RWPE1 (cell line): ENCODE data around the gene SLC27A4.

Experiments used
- CTCF ChIA-PET: fragments of 350-600 bp; sonication (Branson Sonifier 250); formaldehyde crosslinking; extraction: SDS; loops from one replicate; lab custom pipeline; 2021; lab: Yijun Ruan, JAX
- POLR2A ChIA-PET: fragments of 400-600 bp; formaldehyde crosslinking; extraction: SDS; loops from one replicate; lab custom pipeline; 2020; ENCODE audit warnings: antibody characterized with exemption; ENCODE audit not compliant: low non-redundant PET; lab: Yijun Ruan, JAX
- DNase-seq: peaks from one replicate; pipeline ENCODE4 v3.0.0; 2012; ENCODE audit warnings: low spot score
- H3K27ac ChIP-seq: fragments of 450-650 bp; 2 replicates; pipeline ENCODE4 v1.5.1; 2017
- TF ChIP-seq, protein P1 (sequence below): fragments of 450-650 bp; conservative IDR thresholded peaks from 2 replicates; pipeline ENCODE4 v1.5.1; 2017; ENCODE audit warnings: low read depth, mild to moderate bottlenecking

The SLC27A4 gene

DNA sequence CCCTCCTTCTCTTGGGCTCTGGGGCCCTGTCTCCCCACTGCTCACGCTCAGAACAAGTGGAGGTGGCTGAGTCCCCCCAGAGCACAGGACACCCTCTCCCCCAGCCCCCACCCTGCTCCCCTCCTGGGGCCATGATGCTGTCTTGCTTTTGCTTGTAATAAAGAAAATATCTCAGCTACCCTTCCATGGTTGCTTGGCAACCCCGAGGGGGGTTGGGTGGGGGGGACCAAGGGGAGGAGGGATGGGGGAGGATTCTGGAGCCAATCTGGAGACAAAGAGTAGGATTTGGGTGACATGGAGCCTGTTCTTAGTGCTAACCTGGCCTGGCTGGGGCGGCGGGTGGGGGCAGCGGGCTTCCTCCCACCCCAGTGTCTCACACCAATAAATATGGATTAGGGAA, 64.2 kb downstream of the SLC27A4 start:
- TF ChIP-seq, protein P1, sequence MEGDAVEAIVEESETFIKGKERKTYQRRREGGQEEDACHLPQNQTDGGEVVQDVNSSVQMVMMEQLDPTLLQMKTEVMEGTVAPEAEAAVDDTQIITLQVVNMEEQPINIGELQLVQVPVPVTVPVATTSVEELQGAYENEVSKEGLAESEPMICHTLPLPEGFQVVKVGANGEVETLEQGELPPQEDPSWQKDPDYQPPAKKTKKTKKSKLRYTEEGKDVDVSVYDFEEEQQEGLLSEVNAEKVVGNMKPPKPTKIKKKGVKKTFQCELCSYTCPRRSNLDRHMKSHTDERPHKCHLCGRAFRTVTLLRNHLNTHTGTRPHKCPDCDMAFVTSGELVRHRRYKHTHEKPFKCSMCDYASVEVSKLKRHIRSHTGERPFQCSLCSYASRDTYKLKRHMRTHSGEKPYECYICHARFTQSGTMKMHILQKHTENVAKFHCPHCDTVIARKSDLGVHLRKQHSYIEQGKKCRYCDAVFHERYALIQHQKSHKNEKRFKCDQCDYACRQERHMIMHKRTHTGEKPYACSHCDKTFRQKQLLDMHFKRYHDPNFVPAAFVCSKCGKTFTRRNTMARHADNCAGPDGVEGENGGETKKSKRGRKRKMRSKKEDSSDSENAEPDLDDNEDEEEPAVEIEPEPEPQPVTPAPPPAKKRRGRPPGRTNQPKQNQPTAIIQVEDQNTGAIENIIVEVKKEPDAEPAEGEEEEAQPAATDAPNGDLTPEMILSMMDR, result no peak
- ChIA-PET POLR2A (no interaction called here), CTCF (no interaction called here)
- no peak for DNase-seq
- no peak overlapping the region for H3K27ac ChIP-seq

DNA sequence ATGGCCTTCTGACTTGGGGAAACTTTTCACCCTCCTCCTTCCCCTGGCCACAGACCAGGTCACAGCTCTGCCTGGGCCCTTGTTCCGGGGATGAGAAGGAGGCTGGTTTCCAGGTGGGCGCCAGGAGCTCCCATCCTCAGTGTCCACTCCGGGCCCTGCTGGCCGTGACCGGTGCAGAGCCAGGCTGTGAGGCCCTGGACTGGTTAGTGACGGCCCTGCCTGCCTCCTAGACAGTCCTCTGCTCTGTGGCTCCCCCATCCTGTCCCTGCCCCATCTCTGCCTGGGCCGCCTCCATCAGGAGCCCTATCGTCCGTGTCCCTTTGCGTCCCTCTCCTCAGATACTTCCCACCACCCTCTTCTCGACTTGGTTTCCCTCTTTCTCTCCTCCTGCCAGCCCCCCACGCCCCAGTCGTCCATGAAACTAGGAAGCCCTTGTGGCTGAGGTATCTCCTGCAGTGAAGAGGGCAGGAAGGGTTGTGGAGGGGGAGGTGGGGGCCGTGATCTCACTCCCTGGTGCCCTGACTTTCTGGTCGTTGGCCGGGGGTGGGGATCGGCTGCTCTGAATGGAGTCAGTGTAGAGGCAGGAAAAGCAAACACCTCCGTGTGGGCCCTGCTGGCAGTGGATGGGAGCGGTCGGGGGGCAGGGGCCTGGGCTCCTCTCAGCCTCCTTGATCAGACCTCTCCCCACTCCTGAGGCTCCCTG, 64.9 kb downstream of the SLC27A4 start:
- CTCF ChIA-PET, result no interaction called here
- DNase-seq, result no peak
- POLR2A ChIA-PET, result no interaction called here
- H3K27ac ChIP-seq, result no peak overlapping the region
- TF ChIP-seq, protein P1, result no peak

DNA sequence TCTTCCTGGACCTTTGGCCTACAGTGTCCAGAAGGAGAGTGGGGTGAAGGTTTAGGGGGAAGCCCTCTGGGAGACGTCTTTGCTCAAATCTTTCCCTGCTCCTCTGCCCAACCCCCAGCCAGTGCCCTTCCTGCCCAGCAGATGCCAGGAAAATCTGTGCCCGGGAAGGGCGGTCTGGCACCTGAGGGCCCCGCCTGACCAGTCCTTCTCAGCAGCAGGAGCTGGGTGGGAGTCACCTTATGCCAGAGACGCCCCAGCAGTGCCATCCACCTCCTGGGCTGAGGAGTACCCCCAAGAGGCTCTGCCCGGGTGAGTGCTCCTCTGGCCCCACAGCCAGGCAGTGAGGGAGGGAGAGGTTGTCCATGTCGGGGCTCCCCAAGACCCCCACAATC, 65.4 kb downstream of the SLC27A4 start:
- no peak for DNase-seq
- TF ChIP-seq, protein P1, result no peak
- ChIA-PET CTCF (no interaction called here), POLR2A (no interaction called here)
- H3K27ac ChIP-seq, result no peak overlapping the region

DNA sequence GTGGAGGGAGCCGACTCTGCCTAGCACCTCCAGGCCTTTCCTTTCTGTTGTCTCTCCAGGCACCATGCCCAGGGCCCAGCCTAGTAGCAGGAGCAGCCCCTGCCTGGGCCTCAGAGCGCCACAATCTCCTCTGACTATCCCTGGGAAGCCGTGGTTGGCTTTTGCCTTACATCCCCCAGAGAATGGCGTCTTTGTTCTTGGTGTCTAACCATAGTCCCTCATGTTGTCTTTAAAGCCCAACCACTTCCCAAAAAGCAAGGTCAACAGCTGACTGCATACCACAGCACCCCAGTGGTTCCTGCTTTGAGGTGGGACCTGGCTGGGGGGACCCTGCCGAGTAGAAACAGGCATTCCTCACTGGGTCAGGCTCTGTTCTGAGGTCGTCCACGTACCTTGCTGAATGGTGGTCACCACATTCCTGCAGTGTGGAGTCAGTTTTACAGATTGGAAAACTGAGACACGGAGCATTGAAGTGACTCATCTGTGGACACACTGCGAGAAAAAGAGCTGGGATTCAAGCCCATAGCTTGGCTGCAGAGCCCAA, 66.6 kb downstream of the SLC27A4 start:
- TF ChIP-seq, protein P1, result no peak
- H3K27ac ChIP-seq, result no peak overlapping the region
- no peak for DNase-seq
- POLR2A ChIA-PET, result no interaction called here
- CTCF ChIA-PET, result interaction anchor here (1.3 kb wide), 1 partner anchor 13 kb away, joined by 5 read pairs; no protein-coding TSS in a partner anchor

DNA sequence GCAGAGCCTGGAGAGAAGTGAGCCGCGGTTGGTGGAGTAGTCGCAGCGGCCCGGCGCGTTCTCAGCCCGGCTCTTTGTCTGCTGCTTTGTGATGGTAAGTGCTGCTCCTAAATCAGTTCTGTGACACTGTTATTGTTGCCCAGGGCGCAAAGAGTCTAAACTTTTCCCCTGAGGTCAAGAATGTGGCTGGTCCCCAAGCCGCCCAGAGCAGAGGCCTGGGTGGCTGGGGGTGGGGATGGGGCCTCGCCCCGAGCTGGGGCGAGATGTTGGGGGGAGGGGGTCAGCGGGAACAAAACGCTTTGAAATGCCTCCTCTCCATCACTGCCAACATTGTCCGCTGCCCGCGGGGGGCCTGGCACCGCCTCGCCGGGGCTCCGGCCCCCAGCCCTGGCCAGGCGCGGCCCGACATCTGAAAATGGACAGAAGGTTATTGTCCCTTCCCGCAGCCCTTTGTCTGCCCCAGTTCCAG, 68.7 kb downstream of the SLC27A4 start:
- ChIA-PET POLR2A (no interaction called here), CTCF (no interaction called here)
- TF ChIP-seq, protein P1, result no peak

DNA sequence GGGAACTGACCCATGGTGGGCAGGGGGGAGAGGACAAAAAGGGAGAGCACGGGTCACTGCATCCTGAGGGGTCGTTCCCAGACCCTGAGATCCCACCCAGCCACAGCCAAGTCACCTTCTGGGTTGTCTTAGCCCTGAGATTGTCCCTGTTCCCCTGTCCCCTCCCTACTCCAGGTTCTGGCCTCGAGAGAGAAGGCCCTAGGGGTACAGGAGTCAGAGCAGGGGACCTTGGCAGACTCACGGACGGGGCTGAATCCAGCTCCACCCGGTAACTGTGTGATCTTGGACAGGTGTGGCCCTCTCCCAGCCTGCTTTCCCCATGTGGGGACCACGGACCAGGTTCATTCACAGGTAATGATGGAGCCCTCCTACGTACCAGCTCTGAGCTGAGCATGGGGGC, 69.1 kb downstream of the SLC27A4 start:
- TF ChIP-seq, protein P1, result no peak
- DNase-seq, result no peak
- ChIA-PET CTCF (interaction anchor here (0.7 to 1.1 kb wide), 2 partner anchors 11 to 88 kb away, joined by 3 to 4 read pairs; partner anchors contain the start of gene CERCAM), POLR2A (interaction anchor here (0.6 kb wide), 1 partner anchor 133 kb away, joined by 4 read pairs; no protein-coding TSS in a partner anchor)
- H3K27ac ChIP-seq, result no peak overlapping the region

More for the DNA sequence above, 68.7 kb downstream of the SLC27A4 start:
- no peak for DNase-seq
- H3K27ac ChIP-seq, result no peak overlapping the region
